ENCODE results near the gene GMDS.

GRCh38 chr6:1970151-1970561, 275.2 kb downstream of the GMDS start:
- TF ChIP-seq CTCF (conservative IDR thresholded peaks at IDR 0.05 in 1 of 2, IDR thresholded peaks at IDR 0.05 in 1 of 2; ENCODE audit: extremely low read depth in 1 of 2, insufficient read depth in 1 of 2, low read depth in 1 of 2, low read length in 2 of 2) (no peak), EZH2 (IDR thresholded peaks at IDR 0.05; ENCODE audit: borderline replicate concordance, low read length) (no peak)
